GM18505 (cell line): Measurements from ENCODE around the gene UBA1.
"Not testable (repeated sequence)": the region's sequence is repeated elsewhere in the genome, so short reads cannot be mapped to it uniquely, and the experiment has no call there.

Experiments
- ATAC-seq: cut with Tn5 transposase; IDR thresholded peaks from one replicate; pipeline ENCODE4 v1.9.1; 2021; ENCODE audit not compliant: unreplicated experiment
- POLR2A ChIP-seq: IDR thresholded peaks from 4 replicates; pipeline ENCODE4 v1.6.1; 2011; ENCODE audit warnings: borderline replicate concordance; ENCODE audit not compliant: insufficient read depth, insufficient read length; ENCODE audit errors: extremely low read depth

UBA1 gene

DNA sequence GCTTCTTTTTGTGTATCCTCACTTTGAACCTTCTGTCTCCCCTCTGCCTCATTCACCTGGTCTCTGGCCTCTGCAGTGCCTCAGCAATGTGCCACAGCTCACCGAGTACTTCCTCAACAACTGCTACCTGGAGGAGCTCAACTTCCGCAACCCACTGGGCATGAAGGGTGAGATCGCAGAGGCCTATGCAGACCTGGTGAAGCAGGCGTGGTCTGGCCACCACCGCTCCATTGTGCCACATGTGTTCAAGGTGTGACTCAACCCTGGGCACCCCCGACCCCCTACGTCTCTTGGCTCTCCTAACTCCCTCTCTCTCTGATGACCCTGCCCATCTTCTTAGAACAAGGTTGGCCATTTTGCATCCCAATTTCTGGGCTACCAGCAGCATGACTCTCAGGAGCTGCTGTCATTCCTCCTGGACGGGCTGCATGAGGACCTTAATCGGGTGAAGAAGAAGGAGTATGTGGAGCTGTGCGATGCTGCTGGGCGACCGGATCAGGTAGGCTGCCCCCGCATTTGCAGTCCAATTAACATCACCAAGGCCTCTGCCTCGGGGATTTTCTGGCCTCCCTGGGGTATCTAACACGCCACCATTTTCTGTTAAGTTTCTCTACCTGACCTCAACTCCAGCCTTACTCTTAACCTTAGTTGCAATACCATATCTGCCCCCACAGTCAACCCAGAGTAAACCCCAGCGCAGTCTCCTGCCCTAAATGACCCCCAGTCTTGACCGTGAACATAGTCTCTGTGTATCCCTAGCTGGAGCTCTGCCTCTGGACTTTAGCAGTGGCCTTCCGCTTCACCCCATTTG, 47.8 kb downstream of the UBA1 start:
- no peak for TF ChIP-seq POLR2A
- no peak for ATAC-seq

DNA sequence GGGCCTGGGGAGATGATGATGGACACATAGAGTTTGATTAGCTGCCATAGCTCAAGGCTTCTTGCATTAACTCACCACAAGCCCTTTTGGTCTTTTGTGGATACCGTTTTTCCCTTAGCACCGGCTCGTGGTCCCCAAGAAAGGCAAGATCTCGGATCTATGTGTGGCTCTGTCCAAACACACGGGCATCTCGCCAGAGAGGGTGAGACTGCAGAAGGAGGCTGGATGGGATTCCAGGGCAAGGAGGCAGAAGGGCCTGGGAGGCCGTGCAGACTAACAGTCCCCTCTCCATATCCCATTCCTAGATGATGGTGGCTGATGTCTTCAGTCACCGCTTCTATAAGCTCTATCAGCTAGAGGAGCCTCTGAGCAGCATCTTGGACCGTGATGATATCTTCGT, 48.7 kb downstream of the UBA1 start:
- ATAC-seq, result no peak
- TF ChIP-seq POLR2A, result no peak

DNA sequence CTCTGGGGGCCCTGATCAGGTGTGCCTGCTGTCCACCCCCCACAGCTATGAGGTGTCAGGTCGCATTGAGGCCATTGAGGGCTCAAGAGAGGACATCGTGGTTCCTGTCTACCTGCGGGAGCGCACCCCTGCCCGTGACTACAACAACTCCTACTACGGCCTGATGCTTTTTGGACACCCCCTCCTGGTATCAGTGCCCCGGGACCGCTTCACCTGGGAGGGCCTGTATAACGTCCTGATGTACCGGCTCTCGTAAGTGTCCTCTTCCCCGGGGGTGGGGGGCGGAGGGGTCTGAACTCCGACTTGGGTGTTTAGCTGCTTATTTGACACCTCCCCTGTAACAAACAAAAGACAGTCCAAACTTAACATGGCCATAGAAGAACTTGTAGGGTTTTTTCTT, 49.7 kb downstream of the UBA1 start:
- no peak for ATAC-seq
- TF ChIP-seq POLR2A, result no peak

DNA sequence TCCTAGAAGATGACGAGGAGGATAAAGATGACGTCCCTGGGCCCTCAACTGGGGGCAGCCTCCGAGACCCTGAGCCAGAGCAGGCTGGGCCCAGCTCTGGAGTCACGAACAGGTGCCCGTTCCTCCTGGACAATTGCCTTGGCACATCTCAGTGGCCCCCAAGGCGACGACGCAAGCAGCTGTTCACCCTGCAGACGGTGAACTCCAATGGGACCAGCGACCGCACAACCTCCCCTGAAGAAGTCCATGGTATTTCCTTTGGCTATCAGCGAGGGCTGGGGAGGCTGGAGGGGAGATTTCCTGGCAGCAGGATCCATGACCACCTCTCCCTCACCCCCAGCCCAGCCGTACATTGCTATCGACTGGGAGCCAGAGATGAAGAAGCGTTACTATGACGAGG, 51.0 kb downstream of the UBA1 start:
- TF ChIP-seq POLR2A, result no peak

DNA sequence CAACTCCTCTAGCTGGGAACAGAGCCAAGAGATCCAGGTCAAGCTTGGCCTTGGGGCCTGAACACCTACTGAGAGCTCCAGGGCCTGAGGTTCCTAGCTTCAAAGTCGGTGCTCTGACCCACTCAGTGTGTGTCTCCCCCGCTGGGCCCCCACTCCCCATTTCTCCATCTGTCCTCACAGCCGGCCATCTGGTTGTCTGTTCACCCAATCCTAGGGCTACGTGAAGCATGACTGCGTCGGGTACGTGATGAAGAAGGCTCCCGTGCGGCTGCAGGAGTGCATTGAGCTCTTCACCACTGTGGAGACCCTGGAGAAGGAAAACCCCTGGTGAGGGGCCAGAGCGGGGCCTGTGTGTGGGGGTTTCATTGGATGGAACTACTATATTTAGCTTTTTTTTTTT, 51.5 kb downstream of the UBA1 start:
- TF ChIP-seq POLR2A, result no peak
- no peak for ATAC-seq

More for the DNA sequence above, 51.0 kb downstream of the UBA1 start:
- ATAC-seq, result no peak

DNA sequence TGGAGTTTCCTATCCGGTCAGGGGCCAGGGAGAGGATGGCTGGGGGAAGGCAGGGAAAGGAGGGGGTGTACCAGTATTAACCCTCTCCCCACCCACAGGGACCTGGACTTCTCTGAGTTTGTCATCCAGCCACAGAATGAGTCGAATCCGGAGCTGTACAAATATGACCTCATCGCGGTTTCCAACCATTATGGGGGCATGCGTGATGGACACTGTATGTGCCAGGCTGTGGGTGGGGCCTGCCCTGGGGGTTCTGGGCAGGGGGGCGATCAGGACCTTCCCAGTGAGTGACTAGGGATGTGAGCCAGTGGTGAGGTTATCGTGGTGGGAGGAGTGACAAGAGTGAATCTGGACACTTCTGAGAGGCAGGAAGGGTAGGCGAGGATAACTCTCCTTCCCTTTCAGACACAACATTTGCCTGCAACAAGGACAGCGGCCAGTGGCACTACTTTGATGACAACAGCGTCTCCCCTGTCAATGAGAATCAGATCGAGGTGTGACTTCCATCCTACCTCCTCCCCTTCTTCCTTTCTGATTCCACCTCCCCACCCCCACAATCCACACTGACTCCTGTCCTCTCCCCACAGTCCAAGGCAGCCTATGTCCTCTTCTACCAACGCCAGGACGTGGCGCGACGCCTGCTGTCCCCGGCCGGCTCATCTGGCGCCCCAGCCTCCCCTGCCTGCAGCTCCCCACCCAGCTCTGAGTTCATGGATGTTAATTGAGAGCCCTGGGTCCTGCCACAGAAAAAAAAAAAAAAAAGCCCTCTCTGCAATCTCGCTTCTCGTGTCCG, 53.8 kb downstream of the UBA1 start:
- ATAC-seq, result no peak

DNA sequence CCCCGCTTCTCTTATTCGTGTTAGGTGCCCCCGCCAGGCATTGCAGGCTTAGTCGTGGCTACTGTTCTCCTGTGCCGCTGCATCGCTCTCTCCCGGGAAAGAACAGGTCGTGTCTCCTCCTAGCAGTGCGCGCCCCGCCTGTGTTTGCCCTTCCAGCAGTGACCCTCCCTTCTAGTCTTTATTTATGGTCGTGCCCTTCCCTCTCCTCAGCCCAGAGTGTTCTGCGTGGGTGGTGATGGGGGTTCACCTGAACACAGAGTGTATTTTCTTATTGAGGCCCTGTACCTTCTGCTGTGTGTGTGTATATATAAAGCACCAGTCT, 54.3 kb downstream of the UBA1 start:
- no peak for TF ChIP-seq POLR2A

More for the DNA sequence above, 53.8 kb downstream of the UBA1 start:
- TF ChIP-seq POLR2A, result no peak

DNA sequence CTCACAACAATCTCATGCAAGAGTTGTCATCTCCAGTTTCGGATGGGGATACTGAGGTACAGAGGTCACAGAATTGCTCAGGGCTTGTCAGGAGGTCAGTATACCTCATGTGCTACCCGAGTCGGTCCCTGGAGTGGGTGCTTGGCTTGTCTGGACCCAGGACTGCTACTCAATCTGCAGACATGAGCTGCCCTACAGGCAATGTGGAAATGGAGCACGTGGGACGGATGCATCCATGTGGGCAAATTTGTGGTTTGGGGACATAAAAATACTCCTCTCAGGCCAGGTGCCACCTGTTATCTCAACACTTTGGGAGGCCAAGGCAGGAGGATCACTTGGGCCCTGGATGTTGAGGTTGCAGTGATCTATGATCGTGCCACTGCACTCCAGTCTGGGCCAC, 54.9 kb downstream of the UBA1 start:
- no peak for TF ChIP-seq POLR2A
- no peak for ATAC-seq

More for the DNA sequence above, 54.3 kb downstream of the UBA1 start:
- ATAC-seq, result no peak

DNA sequence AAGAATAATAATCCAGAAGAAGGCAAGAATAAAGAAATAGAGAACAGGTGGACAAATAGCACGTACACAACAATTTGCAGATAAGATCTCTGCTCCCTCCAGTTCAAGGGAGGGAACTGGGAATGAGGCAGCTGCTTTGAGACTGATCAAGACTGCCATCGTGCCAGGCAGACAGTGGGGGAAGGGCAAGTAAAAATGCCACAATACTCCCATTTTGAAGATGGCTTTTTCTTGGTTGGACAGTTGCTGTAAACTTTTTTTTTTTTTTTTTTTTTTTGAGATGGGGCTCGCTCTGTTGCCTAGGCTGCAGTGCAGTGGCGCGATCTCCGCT, 56.4 kb downstream of the UBA1 start:
- TF ChIP-seq POLR2A, result no peak
- no peak for ATAC-seq

DNA sequence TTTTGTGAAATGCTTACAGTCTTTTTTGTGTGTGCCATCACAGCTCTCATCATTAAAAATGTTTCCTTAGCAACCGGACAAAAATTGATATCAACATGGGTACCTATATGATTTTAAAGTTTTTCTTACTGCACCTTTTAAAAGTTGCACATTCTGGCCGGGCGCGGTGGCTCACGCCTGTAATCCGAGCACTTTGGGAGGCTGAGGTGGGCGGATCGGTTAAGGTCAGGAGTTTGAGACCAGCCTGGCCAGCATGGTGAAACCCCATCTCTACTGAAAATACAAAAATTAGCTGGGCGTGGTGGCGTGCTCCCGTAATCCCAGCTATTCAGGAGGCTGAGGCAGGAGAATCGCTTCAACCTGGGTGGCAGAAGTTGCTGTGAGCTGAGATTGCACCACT, 64.0 kb downstream of the UBA1 start:
- not testable (repeated sequence) for ATAC-seq
